ENCODE data around the gene RBL2. TPM values are rescaled to one million over a fixed set of nuclear protein-coding genes. Genes with fewer than 3 reads are reported as not detected.
"Not testable (repeated sequence)": the region's sequence is repeated elsewhere in the genome, so short reads cannot be mapped to it uniquely, and the experiment has no call there.

The RBL2 gene
- total RNA-seq, 1 experiment from 2014 or later: 43.1 TPM

DNA sequence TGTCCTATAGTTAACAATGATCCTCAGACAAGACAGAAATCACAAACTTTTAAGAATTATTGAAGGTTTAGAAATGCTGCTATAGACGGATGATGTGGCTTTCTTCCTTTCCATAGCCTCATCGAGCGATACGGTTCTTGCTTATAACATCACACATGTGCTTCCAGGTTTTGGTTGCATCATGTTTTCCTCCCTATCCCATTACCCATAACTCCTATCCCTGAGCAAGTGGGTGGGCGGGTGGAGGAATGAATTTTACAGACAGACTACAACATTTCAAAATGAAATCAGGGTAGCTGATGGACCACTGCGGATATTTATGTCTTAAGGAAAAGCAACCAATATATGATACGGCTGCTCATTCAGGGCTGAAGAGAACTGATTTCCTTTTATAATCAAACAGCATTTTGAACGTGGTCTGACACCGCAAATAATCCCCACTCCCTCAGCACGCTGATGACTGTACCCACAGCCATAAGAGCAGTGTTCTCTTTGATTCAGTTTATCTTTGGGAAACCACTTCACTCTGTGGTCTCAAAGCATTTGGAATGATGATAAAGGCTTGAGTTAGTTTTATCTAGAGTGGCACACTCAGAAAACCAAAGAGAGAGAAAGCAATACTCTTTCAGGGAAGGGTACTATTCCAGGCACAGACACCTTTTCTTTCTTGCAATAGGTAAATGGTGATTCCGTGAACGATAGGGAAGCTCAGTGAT is 73.4 kb downstream of the RBL2 start:
- no peak for DNase-seq (ENCODE audit: low read depth)

DNA sequence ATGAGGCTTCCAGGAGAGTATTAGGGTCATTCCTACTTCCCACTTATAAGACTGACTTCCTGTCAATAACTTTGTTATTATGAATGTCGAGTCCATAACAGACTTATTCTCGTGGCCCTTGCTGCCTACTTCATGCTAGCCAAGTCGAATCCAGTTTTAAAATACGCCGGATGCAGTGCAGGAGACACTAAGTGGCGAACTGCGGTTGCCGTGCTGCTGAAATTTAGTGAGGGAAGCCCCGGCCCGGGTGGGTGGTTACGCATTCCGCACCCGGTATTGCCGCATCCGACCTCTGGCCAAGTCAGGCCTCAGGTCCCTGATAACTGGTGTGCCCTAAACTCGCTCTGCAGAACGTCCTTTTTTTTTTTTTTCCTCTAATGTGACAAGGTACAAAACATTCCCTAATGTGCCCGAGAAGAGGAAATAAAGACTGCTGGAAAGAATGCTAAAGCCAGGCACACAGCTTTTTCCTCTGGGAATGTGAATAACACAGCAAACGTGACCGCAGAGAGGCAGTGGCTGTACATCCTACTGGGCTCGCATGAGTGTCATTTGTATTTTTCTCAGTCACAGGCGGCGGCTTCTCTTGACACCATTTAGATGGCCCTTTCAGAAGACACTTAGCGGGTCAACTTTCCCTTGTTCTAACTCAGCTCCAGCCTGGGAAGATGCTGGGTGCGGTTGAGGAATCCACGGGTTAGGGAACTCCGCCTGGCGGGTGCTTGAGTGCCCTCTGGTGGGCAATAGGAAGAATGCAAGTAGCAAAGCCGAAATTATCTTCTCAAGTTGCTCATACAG is 75.8 kb downstream of the RBL2 start:
- peak; percentile 65 for DNase-seq (ENCODE audit: low read depth)

DNA sequence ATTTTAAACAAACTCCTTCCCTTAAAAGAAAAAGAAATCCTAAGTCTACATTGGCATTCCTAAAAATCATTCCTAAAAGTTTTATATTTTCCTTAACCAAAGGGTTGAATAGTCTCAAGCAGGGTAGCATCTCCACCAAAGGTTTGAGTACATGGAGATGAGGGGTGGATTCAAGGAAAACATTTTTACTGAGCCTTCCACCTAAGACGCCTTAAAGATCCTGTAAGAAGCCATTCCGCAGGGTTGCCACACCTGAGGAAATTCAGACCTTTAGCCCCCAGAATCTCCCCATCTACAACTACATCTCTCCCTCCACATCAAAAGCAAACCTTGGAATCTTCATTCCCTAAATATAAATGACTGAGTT is 76.4 kb downstream of the RBL2 start:
- DNase-seq (ENCODE audit: low read depth): no peak

DNA sequence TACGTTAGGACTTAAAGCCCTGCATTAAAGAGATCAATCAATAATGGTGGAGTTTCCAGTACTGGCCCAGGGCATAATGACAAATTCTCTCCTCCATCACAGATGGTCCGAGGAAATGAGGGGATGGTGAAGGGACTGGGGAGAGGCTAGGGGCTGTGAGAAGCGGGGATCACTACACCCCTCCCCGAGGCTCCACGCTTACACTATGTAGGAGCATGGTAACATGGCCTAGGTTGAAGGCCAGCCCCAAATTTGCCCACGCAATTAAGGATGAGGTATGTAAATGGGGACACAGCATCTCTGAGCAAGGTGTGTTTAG is 76.8 kb downstream of the RBL2 start:
- no peak for DNase-seq (ENCODE audit: low read depth)

DNA sequence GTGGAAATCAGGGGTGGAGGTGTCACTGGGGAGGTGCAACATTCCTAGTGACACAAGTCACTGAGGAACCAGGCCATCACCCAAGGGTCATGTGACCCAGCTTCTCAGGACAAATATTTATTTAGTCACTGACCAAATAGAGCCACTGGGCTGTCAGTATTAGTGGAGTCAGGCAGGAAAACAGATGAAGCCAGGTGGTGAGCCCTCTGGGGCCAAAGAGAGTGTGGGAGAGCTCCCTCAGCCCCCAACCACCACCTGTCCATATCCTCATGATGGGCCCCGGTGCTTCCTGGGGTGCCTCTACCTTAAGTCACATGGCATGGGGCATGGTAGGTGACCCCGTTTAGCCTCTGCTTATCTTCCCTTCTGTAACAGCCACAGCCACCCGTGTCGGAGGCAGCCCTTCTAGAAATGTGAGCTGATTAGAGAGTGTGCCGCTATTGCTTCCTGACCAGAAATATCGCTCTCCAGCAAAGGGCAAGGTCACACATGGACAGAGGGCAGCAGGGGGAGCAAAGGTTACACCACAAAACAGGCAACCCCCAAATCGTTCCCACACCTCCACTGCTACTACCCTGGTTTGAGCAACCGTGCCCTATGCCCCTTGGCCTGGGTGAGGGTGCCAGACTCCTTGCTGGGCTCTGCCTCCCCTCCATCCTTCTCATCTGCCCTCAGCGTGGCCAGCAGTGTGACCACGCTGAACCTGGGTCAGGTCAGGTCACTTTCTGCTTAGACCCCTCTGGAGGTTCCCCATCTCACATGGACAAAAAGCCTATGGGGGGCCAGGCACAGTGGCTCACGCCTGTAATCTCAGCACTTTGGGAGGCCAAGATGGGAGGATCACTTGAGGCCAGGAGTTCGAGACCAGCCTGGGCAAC is 77.4 kb downstream of the RBL2 start:
- no peak for DNase-seq (ENCODE audit: low read depth)

DNA sequence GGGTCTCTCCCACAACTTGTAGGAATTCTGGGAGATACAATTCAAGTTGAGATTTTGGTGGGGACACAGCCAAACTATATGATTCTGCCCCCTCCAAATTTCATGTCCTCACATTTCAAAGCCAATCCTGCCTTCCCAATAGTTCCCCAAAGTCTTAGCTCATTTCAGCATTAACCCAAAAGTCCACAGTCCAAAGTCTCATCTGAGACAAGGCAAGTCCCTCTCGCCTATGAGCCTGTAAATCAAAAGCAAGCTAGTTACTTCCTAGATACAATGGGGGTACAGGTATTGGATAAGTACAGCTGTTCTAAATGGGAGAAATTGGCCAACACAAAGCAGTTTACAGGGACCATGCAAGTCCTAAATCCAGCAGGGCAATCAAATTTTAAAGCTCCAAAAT is 78.5 kb downstream of the RBL2 start:
- DNase-seq (ENCODE audit: low read depth): not testable (repeated sequence)

DNA sequence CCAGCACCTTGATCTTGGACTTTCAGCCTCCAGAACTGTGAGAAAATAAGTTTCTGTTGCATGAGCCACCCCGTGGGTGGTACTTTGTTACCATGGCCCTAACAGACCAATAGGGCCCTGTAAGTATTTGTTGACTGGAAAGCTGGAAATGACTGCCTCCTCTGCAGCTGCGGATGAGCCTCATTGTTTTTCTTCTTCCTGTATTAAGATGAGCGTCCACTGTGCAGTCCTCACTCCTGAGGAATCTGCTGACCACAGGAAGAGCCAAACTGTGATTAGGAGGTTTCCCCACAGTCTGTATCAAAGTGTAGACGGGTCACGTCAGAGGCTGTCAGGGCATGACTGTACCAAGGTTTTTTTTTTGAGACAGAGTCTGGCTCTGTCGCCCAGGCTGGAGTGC is 81.0 kb downstream of the RBL2 start:
- peak; percentile 83 for DNase-seq (ENCODE audit: low read depth)

DNA sequence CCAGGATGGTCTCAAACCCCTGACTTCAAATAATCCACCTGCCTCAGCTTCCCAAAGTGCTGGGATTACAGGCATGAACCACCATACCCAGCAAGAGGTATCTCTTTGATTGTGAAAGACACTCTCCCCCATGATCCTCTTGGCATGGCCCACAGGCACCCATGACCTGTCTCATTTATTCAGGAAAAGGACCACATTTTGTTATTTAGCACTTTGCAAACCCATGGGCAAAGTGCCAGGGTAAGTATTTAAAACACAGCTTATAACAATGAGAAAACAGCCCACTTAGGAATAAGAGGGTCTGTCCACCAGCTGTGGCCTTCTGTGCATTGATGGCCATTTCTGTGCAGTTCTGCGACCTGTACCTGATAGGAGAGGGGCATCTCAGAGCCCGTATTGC is 81.5 kb downstream of the RBL2 start:
- no peak for DNase-seq (ENCODE audit: low read depth)

DNA sequence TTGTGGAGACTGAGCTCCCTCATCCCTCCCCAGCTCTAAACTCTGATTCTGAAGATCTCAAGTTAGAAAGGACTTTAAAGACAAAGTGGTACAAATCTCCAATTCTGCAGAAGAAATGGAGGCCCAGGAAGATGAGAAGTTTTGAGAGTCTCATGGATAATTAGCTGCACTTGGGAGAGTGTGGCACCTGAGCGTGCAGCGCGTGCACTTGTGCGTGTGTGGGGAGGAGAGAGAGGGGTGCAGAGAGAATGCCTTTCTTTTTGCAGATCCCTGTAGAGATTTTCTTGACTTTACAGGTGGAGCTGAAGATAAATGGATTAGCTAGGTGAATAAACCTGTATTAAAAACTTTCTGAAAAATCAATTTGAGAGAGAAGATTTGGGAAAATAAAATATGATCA is 83.6 kb downstream of the RBL2 start:
- no peak for DNase-seq (ENCODE audit: low read depth)

DNA sequence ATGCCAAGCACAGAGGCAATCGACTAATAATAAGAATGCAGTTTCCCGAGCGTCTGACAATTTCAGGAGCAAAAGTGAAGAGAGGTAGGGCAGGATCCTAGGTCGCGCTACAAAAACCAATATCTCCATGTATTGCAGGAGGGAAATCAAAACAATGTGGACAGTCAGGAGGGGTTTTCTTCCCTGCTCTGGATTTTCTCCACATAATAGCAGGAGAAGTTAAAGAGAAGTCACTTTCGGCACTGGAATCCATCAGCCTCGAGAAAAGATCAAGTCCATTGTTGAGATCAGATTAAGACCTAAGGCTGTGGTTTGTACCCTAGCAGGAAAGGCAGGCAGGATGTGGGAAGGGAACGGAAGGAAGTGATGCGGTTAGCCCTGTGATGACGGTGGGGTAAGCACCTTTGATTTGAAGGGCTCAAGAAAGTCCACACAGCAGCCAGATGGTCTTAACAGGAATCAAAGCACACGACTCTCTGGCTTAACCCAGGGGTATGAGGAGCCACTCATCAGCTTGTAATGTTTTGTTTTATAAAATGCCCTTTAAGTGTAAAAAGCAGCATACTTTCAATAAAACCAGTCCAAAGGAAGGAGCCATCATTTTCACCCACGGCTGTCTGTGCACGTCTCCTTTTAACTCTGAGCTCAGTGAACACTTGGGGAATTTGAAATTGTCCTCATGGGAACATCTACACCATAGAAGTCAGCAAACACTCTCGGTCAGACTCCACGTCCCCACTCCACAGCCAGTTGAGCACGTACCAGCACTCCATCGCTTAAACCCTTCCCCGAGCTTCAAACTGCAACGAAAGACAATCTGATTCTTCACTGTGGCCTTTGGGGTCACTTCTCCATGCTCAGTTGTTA is 84.5 kb downstream of the RBL2 start:
- DNase-seq (ENCODE audit: low read depth): peak; percentile 92

DNA sequence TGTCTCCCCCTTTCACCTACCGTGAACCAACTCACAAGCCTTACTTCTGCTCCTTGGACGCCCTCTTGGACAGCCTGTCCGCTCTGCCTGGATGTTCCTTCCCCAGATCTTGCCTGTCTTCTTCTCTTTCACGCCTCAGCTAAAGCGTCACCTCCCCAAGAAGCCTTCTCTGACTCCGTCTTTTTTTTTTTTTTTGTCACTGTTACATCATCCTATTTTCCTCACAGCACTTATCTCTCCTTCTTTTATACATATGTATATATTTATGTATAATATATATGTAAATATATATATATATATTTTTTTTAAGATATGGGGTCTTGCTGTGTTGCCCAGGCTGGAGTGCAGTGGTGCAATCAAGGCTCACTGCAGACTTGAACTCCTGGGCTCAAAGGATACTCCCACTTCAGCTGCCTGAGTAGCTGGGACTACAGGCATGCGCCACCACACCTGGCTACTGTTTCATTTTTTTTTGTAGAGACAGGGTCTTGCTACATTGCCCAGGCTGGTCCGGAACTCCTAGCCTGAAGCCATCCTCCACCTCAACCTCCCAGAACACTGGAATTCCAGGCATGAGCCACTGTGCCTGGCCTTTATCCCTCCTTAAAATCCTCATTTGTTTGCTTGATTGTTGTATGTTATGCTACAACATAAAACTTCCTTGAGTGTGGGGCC is 85.3 kb downstream of the RBL2 start:
- DNase-seq (ENCODE audit: low read depth): no peak

DNA sequence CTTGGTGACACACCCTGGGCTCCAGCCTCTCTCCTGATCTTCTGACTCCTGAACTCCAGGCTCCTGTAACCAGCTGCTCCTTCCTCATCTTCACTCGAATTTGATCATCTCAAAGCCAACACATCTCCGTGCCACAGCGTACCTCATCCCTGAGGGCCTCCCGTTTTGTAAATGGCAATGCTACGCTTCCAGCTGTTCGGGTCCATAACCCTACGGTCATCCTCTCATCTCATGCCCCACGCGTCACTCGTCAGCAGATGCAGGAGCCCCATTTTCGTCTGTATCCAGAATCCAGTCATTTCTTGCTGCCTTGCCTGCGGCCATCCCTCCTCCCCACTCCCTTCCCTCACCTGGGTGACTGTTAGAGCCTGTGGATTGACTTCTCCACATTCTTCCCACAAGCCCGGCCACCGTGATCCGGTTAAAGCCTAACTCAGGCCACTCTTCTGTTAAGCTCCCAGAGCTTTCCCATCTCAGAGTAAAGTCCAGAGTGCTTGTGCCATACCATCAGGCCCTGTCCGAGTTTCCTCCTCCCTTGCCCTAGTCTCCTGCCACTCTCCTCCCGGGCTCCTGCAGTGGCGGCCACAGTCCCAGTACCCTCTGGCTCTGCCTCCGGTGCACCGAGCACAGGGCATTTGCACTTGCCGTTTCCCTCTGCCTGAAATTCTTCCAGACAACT is 89.0 kb downstream of the RBL2 start:
- DNase-seq (ENCODE audit: low read depth): no peak

DNA sequence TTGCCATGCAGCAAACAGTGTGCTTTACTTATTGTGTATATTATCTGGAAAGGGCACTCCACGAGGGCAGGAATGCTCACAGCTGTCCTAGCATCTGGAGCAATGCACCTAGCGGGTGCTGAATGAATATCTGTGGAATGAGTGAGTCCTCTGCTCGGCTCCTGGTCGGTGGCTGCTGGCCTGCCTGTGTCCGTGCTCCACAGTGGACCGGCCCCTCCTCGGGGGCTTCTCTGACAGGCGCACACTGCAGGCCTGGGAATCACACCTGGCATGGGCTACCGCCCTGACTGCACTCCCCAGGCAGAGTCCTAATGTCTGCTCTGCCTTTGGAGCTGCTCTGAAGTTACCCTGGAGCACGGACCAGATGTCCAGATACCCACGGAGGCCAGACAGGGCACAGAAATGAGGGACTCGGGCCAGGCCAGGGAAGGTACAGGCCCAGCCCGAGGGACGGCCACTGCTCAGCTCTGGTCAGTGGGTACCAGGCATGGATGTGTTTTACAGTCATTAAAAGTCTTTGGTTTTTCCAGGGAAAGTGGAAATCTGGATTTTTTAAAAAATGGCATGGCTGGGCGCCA is 89.8 kb downstream of the RBL2 start:
- DNase-seq (ENCODE audit: low read depth): no peak

DNA sequence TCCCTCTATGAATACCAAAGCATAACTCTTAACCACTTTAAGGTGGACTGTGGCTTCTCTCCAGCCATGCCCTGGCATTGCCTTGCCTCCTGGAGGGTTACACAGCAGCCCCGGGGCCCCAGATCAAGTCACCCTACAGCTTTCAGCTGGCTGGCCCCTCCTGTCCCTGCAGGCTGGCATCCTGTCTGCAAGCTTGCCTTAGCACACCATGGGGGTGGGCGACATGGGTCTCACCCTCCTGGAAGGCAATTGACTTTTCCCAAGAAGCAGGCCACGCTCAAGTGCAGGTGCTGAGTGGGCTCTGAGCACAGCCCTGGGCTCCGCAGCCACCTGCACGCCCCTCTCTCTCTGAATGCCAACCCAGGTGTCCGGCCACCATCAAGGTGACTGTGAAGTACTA is 94.5 kb downstream of the RBL2 start:
- DNase-seq (ENCODE audit: low read depth): no peak

DNA sequence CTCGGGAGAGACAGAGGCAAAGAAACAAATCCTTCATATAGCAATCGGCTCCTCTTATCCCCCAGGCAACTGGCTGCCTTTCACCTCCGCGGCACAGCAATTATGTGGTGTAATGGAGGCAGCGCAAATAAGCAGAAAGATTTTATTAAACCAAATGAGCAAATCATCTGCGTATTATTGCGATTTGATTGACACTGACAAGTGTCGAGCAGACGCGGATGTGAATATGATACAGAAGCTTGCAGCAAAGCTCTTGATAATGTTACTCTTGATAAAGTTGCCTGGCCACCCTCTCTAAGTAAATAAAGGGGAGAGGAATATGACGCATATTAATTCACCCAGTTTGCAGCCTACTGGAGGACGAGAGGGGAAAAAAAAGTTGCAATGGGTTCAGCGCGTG is 95.2 kb downstream of the RBL2 start:
- no peak for DNase-seq (ENCODE audit: low read depth)

DNA sequence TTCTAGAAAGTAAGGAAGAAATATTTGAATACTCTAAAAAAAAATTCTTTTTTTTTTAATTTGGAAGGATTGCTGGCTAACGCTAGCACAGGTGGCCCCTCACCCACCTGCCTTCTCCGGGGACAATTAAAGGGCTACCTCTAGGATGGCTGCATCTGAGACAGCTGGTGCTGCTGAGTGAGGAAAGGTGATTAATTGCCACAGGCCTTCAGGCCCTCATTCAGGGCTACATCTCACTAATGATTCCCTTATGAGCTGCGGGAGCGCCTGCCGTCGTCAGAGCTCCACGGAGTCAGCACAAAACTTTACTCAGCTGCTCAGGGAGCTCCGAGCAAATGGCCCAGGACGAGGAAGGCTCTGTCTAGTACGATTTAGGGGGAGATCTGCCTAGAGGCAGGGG is 95.8 kb downstream of the RBL2 start:
- DNase-seq (ENCODE audit: low read depth): no peak

DNA sequence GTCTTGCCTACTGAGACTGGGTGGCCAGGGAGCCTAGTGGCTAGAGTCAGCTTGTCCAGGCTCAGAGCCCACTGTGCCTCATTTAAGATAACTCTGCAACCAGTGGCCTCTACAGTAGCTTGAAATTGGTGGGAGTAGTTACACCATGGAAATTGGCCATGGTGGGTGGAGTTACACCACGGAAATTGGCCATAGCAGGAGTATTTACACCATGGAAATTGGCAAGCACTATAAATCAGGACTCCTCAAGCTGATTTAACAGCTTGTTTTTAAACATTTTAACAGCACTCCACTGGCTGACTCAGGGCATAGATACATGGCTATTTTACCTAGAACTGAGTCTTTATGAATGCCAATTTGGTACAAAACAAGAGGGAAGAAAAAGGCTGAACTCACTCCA is 96.5 kb downstream of the RBL2 start:
- DNase-seq (ENCODE audit: low read depth): no peak

DNA sequence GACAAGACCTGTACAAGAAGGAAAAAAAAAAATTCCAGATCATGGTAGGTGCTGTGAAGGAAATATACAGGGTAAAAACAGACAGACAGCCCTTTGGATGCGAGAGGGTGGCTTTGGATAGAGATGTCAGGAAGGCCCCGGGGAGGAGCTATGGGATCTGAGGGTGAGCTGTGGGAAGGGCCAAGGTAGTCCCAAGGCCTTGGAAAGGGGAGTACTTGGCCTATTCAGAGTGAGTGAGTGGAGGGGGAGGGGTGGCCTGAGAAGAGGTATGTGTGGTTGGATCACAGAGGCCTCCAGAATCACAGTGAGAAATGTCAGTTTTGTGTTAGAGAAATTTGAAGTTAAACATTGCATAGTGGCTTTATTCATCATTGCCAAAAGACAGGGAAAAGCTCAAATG is 99.9 kb downstream of the RBL2 start:
- DNase-seq (ENCODE audit: low read depth): no peak

DNA sequence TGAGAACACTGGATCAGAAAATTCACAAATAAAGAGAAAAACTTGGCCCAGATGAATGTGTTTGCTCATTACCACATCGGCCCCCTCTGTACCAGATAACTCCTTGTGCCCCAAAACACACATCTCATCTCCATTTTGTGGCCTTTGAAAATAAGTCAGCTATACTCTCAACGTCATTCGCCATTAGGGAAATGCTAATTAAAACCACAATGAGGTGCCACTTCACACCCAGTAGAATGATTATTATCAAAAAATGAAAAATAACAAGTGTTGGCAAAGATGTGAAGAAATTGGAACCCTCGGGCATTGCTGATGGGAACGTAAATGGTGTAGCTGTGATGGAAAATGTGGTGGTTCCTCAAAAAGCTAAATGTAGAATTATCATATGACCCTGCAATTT is 103.4 kb downstream of the RBL2 start:
- DNase-seq (ENCODE audit: low read depth): no peak

DNA sequence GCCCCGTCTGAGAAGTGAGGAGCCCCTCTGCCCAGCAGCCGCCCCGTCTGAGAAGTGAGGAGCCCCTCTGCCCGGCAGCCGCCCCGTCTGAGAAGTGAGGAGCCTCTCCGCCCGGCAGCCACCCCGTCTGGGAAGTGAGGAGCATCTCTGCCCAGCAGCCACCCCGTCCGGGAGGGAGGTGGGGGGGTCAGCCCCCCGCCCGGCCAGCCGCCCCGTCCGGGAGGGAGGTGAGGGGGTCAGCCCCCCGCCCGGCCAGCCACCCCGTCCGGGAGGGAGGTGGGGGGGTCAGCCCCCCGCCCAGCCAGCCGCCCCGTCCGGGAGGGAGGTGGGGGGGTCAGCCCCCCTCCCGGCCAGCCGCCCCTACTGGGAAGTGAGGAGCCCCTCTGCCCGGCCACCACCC is 105.1 kb downstream of the RBL2 start:
- not testable (repeated sequence) for DNase-seq (ENCODE audit: low read depth)

All from RPMI7951 (cell line).